RWPE1 (cell line): Measurements from ENCODE around the gene PSME1.

Experiments used
- CTCF ChIA-PET: fragments of 350-600 bp; sonication (Branson Sonifier 250); formaldehyde crosslinking; extraction: SDS; loops from one replicate; lab custom pipeline; 2021; lab: Yijun Ruan, JAX
- POLR2A ChIA-PET: fragments of 400-600 bp; formaldehyde crosslinking; extraction: SDS; loops from one replicate; lab custom pipeline; 2020; ENCODE audit warnings: antibody characterized with exemption; ENCODE audit not compliant: low non-redundant PET; lab: Yijun Ruan, JAX
- DNase-seq: peaks from one replicate; pipeline ENCODE4 v3.0.0; 2012; ENCODE audit warnings: low spot score
- H3K27ac ChIP-seq: fragments of 450-650 bp; 2 replicates; pipeline ENCODE4 v1.5.1; 2017
- TF ChIP-seq, protein P1 (sequence below): fragments of 450-650 bp; conservative IDR thresholded peaks from 2 replicates; pipeline ENCODE4 v1.5.1; 2017; ENCODE audit warnings: low read depth, mild to moderate bottlenecking

PSME1 gene

DNA sequence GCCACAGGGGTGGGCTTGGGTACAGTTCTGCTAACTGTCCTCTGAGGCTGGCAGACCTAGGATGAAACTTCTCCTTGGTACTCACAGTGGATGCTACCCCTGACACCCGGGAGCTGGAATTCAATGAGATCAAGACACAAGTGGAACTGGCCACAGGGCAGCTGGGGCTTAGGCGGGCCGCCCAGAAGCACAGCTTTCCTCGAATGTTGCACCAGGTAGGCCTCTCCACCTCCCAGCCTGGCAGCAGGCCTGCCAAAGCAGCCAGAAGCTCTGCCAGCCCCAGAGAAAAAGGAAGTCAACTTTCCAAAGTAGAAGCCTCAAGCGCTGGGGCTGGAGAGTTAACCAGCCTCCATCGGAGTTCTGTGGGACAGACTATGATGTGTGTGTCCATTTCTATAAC is 18.8 kb upstream of the PSME1 start:
- CTCF ChIA-PET: no interaction called here
- POLR2A ChIA-PET: interaction anchor here (0.9 kb wide), 1 partner anchor 18 kb away, joined by 3 read pairs; the partner anchor contains the start of gene PSME1
- DNase-seq: no peak
- TF ChIP-seq, protein P1, sequence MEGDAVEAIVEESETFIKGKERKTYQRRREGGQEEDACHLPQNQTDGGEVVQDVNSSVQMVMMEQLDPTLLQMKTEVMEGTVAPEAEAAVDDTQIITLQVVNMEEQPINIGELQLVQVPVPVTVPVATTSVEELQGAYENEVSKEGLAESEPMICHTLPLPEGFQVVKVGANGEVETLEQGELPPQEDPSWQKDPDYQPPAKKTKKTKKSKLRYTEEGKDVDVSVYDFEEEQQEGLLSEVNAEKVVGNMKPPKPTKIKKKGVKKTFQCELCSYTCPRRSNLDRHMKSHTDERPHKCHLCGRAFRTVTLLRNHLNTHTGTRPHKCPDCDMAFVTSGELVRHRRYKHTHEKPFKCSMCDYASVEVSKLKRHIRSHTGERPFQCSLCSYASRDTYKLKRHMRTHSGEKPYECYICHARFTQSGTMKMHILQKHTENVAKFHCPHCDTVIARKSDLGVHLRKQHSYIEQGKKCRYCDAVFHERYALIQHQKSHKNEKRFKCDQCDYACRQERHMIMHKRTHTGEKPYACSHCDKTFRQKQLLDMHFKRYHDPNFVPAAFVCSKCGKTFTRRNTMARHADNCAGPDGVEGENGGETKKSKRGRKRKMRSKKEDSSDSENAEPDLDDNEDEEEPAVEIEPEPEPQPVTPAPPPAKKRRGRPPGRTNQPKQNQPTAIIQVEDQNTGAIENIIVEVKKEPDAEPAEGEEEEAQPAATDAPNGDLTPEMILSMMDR: no peak
- no peak overlapping the region for H3K27ac ChIP-seq

DNA sequence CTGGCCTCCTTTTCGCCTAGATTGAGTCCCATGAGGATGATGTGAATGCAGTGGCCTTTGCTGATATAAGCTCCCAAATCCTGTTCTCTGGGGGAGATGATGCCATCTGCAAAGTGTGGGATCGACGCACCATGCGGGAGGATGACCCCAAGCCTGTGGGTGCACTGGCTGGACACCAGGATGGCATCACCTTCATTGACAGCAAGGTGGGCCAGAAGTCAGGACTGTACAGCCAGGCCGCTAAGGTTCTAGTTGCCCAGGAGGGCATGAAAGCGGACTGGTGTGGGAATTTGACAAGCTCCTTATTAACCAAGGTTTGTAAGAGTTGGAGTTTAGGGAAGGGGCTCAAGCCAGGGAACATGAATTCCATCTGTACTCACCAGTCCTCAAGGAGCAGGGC is 16.3 kb upstream of the PSME1 start:
- TF ChIP-seq, protein P1: no peak
- CTCF ChIA-PET: no interaction called here
- no peak overlapping the region for H3K27ac ChIP-seq
- POLR2A ChIA-PET: no interaction called here
- no peak for DNase-seq

DNA sequence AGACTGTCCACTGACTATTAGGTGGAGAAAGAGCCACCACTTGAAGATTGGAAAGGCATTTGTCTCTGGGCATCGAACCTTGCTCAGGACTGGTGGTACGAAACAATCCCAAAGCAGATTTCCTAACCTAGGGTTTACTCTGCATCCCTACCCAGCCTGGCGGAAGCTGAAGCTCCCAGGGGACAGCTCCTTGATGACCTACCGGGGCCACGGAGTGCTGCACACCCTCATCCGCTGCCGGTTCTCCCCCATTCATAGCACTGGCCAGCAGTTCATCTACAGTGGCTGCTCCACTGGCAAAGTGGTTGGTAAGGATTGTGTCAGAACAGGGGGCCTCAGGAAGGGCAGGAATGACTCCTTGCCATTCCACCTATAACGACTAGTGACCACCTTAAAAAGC is 14.8 kb upstream of the PSME1 start:
- H3K27ac ChIP-seq: no peak overlapping the region
- DNase-seq: no peak
- TF ChIP-seq, protein P1: no peak
- POLR2A ChIA-PET: no interaction called here
- CTCF ChIA-PET: no interaction called here

DNA sequence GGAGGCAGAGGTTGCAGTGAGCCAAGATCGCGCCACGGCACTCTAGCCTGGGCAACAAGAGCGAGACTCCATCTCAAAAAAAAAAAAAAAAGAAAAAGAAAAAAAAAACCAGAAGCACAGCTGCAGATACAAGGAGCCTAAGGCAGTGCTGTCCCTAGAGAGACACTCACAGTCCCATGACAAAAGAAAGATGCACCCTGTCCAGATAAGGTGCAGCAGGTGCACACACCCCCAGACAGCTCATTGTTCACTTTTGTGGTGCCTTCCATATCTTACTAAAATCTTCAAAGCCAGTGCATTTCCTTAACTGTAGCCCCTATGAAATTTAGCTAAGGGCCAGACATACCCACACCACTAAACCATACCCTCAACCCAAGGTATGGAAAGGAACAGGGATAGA is 13.6 kb upstream of the PSME1 start:
- CTCF ChIA-PET: no interaction called here
- no peak for DNase-seq
- POLR2A ChIA-PET: interaction anchor here (0.6 kb wide), 1 partner anchor 239 kb away, joined by 5 read pairs; no protein-coding TSS in a partner anchor
- no peak overlapping the region for H3K27ac ChIP-seq
- TF ChIP-seq, protein P1: no peak

DNA sequence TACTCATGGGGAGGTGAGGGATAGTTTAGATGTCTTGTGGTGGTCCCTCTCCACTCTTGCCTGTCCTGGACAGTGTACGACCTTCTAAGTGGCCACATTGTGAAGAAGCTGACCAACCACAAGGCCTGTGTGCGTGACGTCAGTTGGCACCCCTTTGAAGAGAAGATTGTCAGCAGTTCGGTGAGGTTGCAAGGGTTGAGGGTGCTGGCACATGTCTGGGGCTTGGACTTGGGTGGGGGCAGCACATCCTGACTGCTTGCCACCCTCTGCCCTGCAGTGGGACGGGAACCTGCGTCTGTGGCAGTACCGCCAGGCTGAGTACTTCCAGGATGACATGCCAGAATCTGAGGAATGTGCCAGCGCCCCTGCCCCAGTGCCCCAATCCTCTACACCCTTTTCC is 13.1 kb upstream of the PSME1 start:
- CTCF ChIA-PET: interaction anchor here (1.4 kb wide), 1 partner anchor 14 kb away, joined by 3 read pairs; no protein-coding TSS in a partner anchor
- peak overlapping the region; percentile 8 for H3K27ac ChIP-seq
- no peak for DNase-seq
- TF ChIP-seq, protein P1: no peak
- POLR2A ChIA-PET: interaction anchor here (0.6 kb wide), 1 partner anchor 238 kb away, joined by 5 read pairs; no protein-coding TSS in a partner anchor

DNA sequence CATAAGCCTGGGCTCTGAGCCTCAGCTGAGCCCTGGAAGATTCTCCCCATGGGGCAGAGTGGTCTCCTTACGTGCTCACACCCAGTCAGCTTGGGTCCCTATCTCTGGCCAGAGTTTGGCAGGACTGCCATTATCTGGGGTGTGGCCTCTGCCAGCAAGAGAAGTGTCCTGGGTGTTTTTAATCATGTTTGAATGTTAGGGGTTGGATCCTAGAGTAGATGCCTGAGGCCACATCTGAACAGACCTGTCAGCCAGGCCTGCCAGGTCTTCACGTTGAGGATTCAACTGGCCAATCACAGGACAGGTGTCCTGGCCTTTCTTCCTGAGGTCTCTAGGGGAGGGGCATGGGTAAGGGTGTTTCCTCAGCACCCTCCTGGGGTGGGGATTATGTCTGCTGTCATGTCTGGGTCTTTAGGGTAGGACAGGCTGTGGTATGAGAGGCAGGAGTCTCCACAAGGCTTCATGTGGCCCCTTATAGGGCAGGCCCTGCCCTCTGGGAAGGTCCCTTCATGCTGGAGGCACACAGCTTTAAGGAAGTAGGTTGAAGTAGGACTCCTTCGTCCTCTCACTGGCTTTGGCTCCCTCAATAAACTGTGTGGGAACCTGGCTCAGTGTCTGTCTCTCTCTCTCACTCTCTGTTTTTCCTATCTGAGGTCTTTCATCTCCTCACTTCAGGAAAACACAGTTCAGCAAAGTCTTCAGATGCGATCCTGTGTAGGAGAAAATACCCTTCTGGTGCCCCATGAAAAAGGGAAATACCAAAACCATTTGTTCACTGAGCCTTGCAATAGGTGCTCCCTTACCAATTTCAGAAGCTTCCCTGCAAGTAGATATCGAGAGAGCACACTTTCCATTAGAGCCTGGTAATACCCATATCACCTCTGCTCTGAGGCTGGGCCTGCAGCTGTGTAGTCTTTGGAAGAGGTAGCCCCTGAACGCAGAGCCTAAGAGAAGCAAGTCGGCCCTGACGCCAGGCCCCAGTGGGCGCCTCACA is 12.3 kb upstream of the PSME1 start:
- ChIA-PET POLR2A (interaction anchor here (1.3 kb wide), 1 partner anchor 9 kb away, joined by 4 read pairs; the partner anchor contains the start of genes DCAF11 and NRL), CTCF (interaction anchor here (0.6 to 1.4 kb wide), 2 partner anchors 10 to 15 kb away, joined by 3 to 4 read pairs; no protein-coding TSS in a partner anchor)
- no peak for DNase-seq
- H3K27ac ChIP-seq: peak overlapping the region; percentile 8
- TF ChIP-seq, protein P1: no peak
